Ishikawa (cell line): ENCODE results near the gene GPR153.
A peak's percentile ranks its signal among the peaks of the same experiment; 100 is the strongest.

Experiments
- CEBPB ChIP-seq: IDR thresholded peaks from 2 replicates; pipeline ENCODE4 v1.6.1; 2012
- CREB1 ChIP-seq: IDR thresholded peaks from 2 replicates; pipeline ENCODE4 v1.6.1; 2012; ENCODE audit warnings: low read depth
- EP300 ChIP-seq: IDR thresholded peaks from 2 replicates; pipeline ENCODE4 v1.6.1; 2012; ENCODE audit warnings: borderline replicate concordance
- FOXM1 ChIP-seq: IDR thresholded peaks from 2 replicates; pipeline ENCODE4 v1.6.1; 2012; ENCODE audit warnings: low read depth, borderline replicate concordance
- RAD21 ChIP-seq: IDR thresholded peaks from 2 replicates; pipeline ENCODE4 v1.6.1; 2012; ENCODE audit warnings: low read depth
- TCF12 ChIP-seq: IDR thresholded peaks from 2 replicates; pipeline ENCODE4 v1.6.1; 2012; ENCODE audit warnings: low read depth
- TEAD4 ChIP-seq: IDR thresholded peaks from 2 replicates; pipeline ENCODE4 v1.6.1; 2012
- USF1 ChIP-seq: IDR thresholded peaks from 2 replicates; pipeline ENCODE4 v1.6.1; 2012
- YY1 ChIP-seq: IDR thresholded peaks from 2 replicates; pipeline ENCODE4 v1.6.1; 2012; ENCODE audit warnings: low read depth
- TF ChIP-seq, protein P1 (sequence below): IDR thresholded peaks from 2 replicates; pipeline ENCODE4 v1.6.1; 2012; ENCODE audit warnings: low read depth, mild to moderate bottlenecking
- TF ChIP-seq, protein P2 (sequence below): IDR thresholded peaks from 2 replicates; pipeline ENCODE4 v1.6.1; 2012

DNA sequence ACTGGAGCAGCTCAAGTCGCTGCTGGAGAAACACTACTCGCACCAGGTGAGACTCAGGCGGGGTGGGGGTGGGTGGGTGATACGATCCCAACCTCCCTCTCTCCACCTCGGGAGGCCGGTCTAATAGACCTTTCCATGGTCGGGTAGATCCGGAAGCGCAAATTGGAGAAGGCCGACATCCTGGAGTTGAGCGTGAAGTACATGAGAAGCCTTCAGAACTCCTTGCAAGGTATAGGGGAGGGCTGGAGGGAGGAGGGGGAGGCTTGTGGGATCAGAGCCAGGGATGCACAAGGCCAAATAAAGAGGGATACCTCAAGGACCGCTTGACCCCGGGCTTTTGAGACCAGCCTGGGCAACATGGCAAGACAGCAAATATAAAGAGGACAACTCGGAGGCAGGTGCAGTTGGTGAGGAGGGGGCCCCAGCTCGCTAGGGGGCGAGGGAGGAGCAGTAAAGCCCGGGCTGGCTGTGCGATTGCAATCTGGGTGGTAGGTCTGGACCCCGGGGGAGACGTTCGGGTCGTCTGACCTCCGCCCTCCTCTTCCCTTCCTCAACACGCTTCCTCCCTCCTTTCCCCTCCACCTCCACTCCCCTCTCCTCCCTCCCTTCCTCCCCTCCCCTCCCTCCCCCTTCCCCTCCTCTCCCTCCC, 16.4 kb downstream of the GPR153 start:
- TF ChIP-seq USF1, result no peak
- no peak for TF ChIP-seq YY1
- no peak for TF ChIP-seq CREB1
- no peak for TF ChIP-seq RAD21
- TF ChIP-seq EP300, result no peak
- TF ChIP-seq CEBPB, result no peak
- TF ChIP-seq, protein P1, sequence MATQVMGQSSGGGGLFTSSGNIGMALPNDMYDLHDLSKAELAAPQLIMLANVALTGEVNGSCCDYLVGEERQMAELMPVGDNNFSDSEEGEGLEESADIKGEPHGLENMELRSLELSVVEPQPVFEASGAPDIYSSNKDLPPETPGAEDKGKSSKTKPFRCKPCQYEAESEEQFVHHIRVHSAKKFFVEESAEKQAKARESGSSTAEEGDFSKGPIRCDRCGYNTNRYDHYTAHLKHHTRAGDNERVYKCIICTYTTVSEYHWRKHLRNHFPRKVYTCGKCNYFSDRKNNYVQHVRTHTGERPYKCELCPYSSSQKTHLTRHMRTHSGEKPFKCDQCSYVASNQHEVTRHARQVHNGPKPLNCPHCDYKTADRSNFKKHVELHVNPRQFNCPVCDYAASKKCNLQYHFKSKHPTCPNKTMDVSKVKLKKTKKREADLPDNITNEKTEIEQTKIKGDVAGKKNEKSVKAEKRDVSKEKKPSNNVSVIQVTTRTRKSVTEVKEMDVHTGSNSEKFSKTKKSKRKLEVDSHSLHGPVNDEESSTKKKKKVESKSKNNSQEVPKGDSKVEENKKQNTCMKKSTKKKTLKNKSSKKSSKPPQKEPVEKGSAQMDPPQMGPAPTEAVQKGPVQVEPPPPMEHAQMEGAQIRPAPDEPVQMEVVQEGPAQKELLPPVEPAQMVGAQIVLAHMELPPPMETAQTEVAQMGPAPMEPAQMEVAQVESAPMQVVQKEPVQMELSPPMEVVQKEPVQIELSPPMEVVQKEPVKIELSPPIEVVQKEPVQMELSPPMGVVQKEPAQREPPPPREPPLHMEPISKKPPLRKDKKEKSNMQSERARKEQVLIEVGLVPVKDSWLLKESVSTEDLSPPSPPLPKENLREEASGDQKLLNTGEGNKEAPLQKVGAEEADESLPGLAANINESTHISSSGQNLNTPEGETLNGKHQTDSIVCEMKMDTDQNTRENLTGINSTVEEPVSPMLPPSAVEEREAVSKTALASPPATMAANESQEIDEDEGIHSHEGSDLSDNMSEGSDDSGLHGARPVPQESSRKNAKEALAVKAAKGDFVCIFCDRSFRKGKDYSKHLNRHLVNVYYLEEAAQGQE, result peak; percentile 19; the same call in 1 of the 2 replicates
- TF ChIP-seq TCF12, result no peak
- TF ChIP-seq FOXM1, result no peak
- TF ChIP-seq, protein P2, sequence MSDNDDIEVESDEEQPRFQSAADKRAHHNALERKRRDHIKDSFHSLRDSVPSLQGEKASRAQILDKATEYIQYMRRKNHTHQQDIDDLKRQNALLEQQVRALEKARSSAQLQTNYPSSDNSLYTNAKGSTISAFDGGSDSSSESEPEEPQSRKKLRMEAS, result no peak
- TF ChIP-seq TEAD4, result no peak
